ENCODE data around the gene HERPUD2. TPM values are rescaled to one million over a fixed set of nuclear protein-coding genes. Genes with fewer than 3 reads are reported as not detected.

HERPUD2 gene
- polyA plus RNA-seq, 1 experiment: 53.0 TPM

Other genes starting within 250 kb of the HERPUD2 start
- 152 and 319 TPM in 2 replicates for gene SEPTIN7, start 105.9 kb upstream of the HERPUD2 start, polyA plus RNA-seq (2011; rRNA removed)